TTC549 (cell line): ENCODE data around the gene RNMT.

Source experiments
- FAIRE-seq: peaks from 2 replicates; lab custom pipeline; 2012; peaks lifted over from hg19 to GRCh38; lab: Jason Lieb, UNC

Gene RNMT

DNA sequence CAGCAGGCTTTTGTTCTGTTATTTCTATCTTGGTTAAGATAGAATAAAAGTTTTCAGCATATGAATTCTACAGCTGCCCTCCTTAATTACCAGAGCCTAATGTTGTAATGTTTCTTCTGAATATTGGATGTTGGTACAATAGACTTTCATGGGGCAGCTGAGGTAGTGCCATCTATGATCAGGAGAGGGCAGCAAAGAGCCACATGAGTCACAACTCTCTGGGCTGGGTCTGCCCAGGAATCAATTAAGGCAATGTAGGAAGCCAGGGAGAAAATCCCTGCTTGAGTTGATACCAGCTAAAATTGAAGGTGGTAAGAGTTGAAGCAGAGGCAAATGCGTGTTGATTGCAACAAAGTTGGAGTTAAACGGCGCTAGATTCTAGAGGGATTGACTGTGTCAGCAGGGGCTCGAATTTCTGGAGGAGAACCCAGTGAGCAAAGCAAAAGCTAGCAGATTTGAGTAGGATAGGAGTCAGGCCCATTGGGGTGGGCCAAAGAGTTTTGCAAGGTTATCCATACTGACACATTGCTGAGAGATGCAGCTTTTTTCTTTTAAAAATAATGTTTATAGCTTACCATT is 86.9 kb downstream of the RNMT start:
- FAIRE-seq, result peak; percentile 66
